M059J (cell line): Measurements from ENCODE around the gene ACTMAP. TPM values are rescaled to one million over a fixed set of nuclear protein-coding genes. Genes with fewer than 3 reads are reported as not detected.

ENCODE experiments used
- DNase-seq: peaks from one replicate; pipeline ENCODE4 v3.0.0-alpha.2; 2012; ENCODE audit warnings: low read depth
- total RNA-seq: library from RNA; depleted of rRNA; stranded (reverse); fragments of >200 nt; shearing (Covaris generic); gene quantifications from 2 replicates; pipeline ENCODE4 v1.2.3, GENCODE V29; 2014; rRNA removed

ACTMAP gene
- total RNA-seq, 1 experiment from 2014 or later = 1.3 TPM

GRCh38 chr19:40693896-40694295 is 56.4 kb downstream of the ACTMAP start:
- no peak for DNase-seq

- DNase-seq = no peak
Observed at GRCh38 chr19:40693150-40693788, 57.0 kb downstream of the ACTMAP start.

- DNase-seq = no peak
Observed at GRCh38 chr19:40692212-40692551, 58.1 kb downstream of the ACTMAP start.

GRCh38 chr19:40691421-40692211 is 58.7 kb downstream of the ACTMAP start:
- DNase-seq = no peak

Other genes starting within 250 kb of the ACTMAP start
- gene SHKBP1, start 173.6 kb downstream of the ACTMAP start, total RNA-seq = 30.5 and 66.3 TPM in 2 replicates
- gene LTBP4, start 149.1 kb downstream of the ACTMAP start, total RNA-seq = 7.1 and 7.3 TPM in 2 replicates
- gene NUMBL, start 59.8 kb downstream of the ACTMAP start, total RNA-seq = 10.2 and 18.1 TPM in 2 replicates
- 9.5 and 30.8 TPM in 2 replicates for gene COQ8B, start 33.6 kb downstream of the ACTMAP start, total RNA-seq
- 6.3 and 7.2 TPM in 2 replicates for gene ITPKC, start 33.4 kb downstream of the ACTMAP start, total RNA-seq
- gene SNRPA, start 726 bp upstream of the ACTMAP start, total RNA-seq = 76.3 and 93.3 TPM in 2 replicates
- gene MIA, start 25.0 kb upstream of the ACTMAP start, total RNA-seq = not detected in 2 replicates
- 13.2 and 34.2 TPM in 2 replicates for gene RAB4B, start 27.8 kb upstream of the ACTMAP start, total RNA-seq
- gene EGLN2, start 48.7 kb upstream of the ACTMAP start, total RNA-seq = 24.1 and 39.7 TPM in 2 replicates
- gene CYP2A6, start 100.0 kb upstream of the ACTMAP start, total RNA-seq = not detected in 2 replicates
- gene CYP2A7, start 131.8 kb upstream of the ACTMAP start, total RNA-seq = not detected in 2 replicates
- gene CYP2B6, start 240.8 kb upstream of the ACTMAP start, total RNA-seq = not detected in 2 replicates